ENCODE measurements around the gene PRR5L. TPM values are rescaled to one million over a fixed set of nuclear protein-coding genes. Genes with fewer than 3 reads are reported as not detected.

Gene PRR5L
- total and polyA plus RNA-seq, 12 donors = 1.7 to 10.2 (median 7.3) TPM

DNA sequence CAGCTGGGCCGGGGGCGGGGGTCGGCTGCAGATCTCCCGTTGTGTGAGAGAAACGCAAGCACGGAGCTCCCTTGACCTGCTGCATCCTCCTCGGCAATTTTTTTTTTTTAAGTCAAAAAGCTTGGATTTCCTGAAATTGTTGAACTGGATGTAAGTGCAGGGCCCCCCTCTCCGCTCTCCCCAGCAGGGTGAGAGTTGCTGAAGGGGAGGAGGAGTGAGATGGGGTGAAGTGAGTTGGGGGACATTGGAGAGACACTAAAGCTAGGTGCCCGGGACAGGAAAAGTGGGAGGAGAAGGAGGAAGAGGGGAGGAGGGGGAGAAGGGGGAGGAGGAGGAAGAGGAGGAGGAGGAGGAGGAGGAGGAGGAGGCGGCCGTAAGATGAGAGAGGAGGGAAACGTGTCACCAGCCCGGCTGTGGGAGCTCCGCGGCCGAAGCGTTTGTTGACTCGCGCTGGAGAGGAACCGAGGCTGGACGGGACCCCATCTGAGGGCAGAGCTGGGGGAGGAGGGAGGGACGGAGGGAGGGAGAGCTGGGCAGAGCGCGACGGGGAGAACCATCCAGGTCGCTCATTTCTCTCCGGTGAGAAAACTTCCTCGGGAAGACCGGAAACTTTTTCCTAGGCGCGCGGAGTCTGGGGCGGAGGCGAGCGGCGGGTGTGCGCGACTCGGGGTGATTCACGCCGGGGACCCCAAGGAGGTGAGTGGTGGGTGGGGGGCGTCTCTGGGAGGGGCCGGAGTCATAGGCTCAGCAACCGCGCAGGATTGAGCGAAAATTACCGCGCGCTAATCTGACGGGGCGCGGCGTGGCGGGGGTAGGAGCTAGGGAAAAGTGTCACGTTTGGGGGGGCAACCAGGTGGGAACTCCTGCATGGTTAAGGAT is 80.2 kb downstream of the PRR5L start:
- H3K4me1 ChIP-seq (replicated peaks in 1 of 2) = peaks cover 7 to 14% of the 10 kb centered on the region in 2 donors
- peak overlapping the region in 3 of 5 donors; percentile 50 to 67 (median 55) for H3K27ac ChIP-seq
- H3K36me3 ChIP-seq (replicated peaks in 1 of 2) = no peaks in the 10 kb centered on the region
- H3K9me3 ChIP-seq (replicated peaks in 1 of 3) = no peaks in the 10 kb centered on the region
- intact Hi-C loops (cut with DNase I) = no loop called here
- H3K27me3 ChIP-seq = peaks cover 11% of the 10 kb centered on the region
- no peak for TF ChIP-seq POLR2A (IDR thresholded peaks at IDR 0.05)
- TF ChIP-seq, protein P1, sequence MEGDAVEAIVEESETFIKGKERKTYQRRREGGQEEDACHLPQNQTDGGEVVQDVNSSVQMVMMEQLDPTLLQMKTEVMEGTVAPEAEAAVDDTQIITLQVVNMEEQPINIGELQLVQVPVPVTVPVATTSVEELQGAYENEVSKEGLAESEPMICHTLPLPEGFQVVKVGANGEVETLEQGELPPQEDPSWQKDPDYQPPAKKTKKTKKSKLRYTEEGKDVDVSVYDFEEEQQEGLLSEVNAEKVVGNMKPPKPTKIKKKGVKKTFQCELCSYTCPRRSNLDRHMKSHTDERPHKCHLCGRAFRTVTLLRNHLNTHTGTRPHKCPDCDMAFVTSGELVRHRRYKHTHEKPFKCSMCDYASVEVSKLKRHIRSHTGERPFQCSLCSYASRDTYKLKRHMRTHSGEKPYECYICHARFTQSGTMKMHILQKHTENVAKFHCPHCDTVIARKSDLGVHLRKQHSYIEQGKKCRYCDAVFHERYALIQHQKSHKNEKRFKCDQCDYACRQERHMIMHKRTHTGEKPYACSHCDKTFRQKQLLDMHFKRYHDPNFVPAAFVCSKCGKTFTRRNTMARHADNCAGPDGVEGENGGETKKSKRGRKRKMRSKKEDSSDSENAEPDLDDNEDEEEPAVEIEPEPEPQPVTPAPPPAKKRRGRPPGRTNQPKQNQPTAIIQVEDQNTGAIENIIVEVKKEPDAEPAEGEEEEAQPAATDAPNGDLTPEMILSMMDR (IDR thresholded peaks at IDR 0.05) = no peak
- 2 to 6% (median 3%) methylated on average over 17 to 55 of the region's 55 CpGs for WGBS, 4 donors
- DNase-seq = peak in 5 of 7 donors; percentile 20 to 36 (median 32)
- peak overlapping the region in 3 of 4 donors; percentile 33 to 55 (median 43) for H3K4me3 ChIP-seq

DNA sequence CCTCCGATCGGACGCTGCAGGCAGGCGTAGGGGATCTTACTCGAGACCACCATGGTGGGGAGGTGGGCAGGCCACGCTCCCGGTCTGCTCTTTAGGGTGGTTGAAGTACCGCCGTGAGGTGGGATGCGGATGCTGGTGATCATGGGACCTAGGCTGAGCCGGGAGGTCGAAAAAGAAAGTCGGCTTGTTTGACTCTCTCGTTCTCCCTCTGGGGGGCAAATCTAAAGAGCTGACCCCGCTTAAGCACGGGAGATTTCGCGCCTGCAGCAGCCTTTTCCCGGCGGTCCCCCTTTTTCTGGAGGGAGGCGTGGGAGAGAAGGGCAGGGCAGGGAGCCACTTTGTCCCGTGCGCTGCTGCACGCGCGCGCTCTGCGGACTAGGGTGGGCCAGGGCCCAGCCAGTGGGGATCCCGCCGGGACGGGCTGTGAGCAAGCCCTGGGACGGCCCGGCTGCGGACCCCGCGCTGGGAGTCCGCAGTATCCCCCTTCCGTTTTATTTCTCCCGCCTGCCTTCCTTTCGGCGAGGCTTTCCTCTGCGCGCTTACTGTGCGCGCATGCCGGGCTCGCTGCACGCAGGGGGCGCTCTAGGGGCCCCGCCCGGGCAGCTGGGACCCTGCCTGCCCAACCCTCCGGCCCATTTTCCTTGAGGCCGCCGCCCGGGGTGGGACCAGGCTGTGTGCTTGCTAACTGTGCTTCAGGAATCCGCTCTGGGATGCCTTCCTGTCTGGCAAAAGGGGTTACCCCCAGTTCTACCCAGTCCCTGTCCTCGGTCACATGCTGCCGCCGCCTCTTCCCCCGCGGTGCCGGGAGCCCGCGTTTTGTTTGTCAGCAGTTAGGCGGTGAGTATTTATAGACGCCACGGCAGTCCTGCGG is 81.0 kb downstream of the PRR5L start:
- Histone ChIP-seq H3K4me1 (replicated peaks in 1 of 2) (peaks cover 7 to 14% of the 10 kb centered on the region in 2 donors), H3K4me3 (peak overlapping the region in 3 of 4 donors; percentile 33 to 55 (median 43)), H3K9me3 (replicated peaks in 1 of 3) (no peaks in the 10 kb centered on the region), H3K27me3 (peaks cover 11% of the 10 kb centered on the region), H3K36me3 (replicated peaks in 1 of 2) (no peaks in the 10 kb centered on the region), H3K27ac (peak overlapping the region in 3 of 5 donors; percentile 50 to 67 (median 55))
- TF ChIP-seq POLR2A (IDR thresholded peaks at IDR 0.05) = no peak
- TF ChIP-seq, protein P1 (IDR thresholded peaks at IDR 0.05) = peak in 5 of 6 experiments; percentile 24 to 44 (median 36)
- intact Hi-C loops (cut with DNase I) = no loop called here
- WGBS, 4 donors = 0 to 3% (median 0%) methylated on average over 1 to 68 of the region's 68 CpGs
- DNase-seq = peak; percentile 36 to 61 (median 46)

DNA sequence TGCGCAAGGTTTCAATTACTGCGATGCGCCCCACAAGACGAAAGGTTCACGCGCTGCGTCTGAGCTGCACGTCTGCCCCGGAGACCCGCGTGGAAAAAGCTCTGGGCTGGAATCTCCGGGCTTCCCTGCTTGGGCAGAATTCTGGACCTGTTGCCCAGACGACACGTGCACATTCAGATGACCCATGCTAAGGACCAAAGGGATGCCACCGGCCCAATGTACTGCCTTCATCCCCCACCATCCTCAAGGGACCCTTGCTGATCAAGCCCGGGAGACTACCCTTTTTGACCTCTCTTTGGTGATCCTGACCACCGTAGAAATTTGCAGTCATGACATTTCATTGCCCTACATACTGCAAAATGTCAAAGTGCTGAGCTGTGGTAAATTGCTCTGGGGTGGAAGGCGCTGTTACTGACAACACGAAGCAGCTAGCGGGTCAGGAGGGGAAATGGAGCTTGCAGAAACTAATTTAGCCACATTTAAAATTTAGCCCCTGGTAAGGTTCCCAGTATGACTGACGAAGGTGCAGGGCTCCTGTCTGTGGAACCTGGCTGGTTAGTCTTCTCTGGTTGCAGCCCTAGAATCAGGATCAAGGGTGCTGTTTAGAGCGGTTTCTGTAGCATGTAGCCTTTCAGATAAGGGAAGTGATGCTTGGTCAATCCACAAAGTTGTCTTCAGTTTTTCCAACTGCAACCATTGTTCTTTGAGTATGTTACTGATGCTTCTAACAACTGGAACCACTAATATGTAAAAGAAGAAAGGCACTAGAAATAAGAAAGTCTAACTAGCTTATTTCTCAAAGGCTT is 81.9 kb downstream of the PRR5L start:
- TF ChIP-seq, protein P1 (IDR thresholded peaks at IDR 0.05) = no peak
- no peak for TF ChIP-seq POLR2A (IDR thresholded peaks at IDR 0.05)
- H3K9me3 ChIP-seq (replicated peaks in 1 of 3) = no peaks in the 10 kb centered on the region
- peak overlapping the region in 2 of 4 donors; percentile 43 to 55 for H3K4me3 ChIP-seq
- WGBS, 4 donors = 18 to 38% (median 20%) methylated on average over 8 to 22 of the region's 22 CpGs
- no peaks in the 10 kb centered on the region for H3K36me3 ChIP-seq (replicated peaks in 1 of 2)
- peak overlapping the region in 3 of 5 donors; percentile 50 to 67 (median 55) for H3K27ac ChIP-seq
- H3K4me1 ChIP-seq (replicated peaks in 1 of 2) = peaks cover 7 to 14% of the 10 kb centered on the region in 2 donors
- DNase-seq = peak in 1 of 7 donors; percentile 15
- peaks cover 11% of the 10 kb centered on the region for H3K27me3 ChIP-seq
- intact Hi-C loops (cut with DNase I) = no loop called here
